22Rv1 (cell line): Measurements from ENCODE around the gene PPP2R2B.

ENCODE experiments used
- H3K27ac ChIP-seq: fragments of 450-650 bp; 2 replicates; pipeline ENCODE4 v1.5.1; 2017
- ZFX ChIP-seq: fragments of 450-650 bp; IDR thresholded peaks from 2 replicates; pipeline ENCODE4 v1.6.1; 2017; ENCODE audit warnings: antibody characterized with exemption, borderline replicate concordance
- TF ChIP-seq, protein P1 (sequence below): fragments of 450-650 bp; IDR thresholded peaks from 2 replicates; pipeline ENCODE4 v1.5.1; 2017; ENCODE audit warnings: mild to moderate bottlenecking

PPP2R2B gene

DNA sequence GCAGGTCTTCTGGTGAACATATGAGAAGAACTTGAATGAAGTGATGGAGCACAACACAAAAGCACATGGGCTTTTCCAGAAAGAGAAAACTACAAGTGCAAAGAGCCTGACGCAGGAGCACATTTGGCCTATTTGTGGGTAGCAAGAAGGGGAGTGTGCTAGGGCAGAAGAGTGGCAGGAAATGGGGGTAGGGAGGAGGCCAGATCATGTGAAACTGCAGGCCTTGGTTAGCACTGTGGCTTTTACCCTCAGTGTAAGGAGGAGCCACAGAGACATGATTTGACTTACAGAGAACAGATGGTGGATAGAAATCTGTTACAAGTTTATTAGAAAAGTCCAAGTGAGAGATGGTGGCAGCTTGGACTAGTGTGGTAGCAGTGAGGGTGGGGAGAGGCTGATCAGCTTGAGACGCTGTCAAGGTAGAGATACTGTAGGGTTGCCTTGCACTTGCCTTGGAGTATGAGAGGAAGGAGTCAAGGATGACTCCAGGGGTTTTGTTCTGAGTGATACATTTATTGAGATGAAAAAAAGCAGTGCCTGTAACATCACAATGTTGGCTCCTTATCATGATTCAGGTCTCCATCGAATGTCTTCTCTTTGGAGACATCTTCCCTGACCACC is 126.7 kb downstream of the PPP2R2B start:
- TF ChIP-seq ZFX = no peak
- TF ChIP-seq, protein P1, sequence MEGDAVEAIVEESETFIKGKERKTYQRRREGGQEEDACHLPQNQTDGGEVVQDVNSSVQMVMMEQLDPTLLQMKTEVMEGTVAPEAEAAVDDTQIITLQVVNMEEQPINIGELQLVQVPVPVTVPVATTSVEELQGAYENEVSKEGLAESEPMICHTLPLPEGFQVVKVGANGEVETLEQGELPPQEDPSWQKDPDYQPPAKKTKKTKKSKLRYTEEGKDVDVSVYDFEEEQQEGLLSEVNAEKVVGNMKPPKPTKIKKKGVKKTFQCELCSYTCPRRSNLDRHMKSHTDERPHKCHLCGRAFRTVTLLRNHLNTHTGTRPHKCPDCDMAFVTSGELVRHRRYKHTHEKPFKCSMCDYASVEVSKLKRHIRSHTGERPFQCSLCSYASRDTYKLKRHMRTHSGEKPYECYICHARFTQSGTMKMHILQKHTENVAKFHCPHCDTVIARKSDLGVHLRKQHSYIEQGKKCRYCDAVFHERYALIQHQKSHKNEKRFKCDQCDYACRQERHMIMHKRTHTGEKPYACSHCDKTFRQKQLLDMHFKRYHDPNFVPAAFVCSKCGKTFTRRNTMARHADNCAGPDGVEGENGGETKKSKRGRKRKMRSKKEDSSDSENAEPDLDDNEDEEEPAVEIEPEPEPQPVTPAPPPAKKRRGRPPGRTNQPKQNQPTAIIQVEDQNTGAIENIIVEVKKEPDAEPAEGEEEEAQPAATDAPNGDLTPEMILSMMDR = no peak
- no peak overlapping the region for H3K27ac ChIP-seq

DNA sequence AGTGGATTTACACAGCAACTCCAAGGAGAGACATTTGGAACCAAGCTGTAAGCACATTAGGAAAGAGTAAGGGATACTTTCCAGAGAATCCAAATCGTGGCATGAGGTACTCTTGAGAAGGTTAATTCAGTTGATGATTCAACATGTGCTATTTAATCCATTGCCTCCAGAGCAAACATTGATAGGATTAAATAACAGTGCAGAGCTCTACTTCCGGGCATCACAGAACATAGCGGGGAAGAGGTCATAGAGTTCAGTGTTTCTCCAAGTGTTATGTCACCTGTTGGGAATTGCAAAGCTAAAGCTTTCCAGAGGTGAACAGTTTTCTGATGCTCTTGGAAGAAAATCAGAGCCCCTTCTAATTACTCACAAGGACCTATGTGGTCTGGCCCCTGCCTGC is 127.5 kb downstream of the PPP2R2B start:
- TF ChIP-seq ZFX = no peak
- TF ChIP-seq, protein P1 = no peak

DNA sequence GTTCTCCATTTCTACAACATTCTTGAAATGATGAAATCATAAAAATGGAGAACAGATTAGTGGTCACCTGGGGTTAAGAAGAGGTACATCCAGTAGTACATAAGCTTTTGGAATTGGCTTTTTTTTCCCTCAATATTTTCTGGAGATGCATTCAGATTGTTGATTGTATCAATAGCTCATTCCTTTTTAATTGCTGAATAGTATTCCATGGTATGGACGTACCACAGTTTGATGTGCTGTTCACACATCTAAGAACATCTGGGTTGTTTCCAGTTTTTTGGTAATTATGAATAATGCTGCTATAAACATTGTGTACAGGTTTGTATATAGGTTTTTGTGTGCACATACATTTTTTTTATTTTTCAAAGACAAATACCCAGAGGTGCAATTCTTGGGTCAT is 130.0 kb downstream of the PPP2R2B start:
- no peak overlapping the region for H3K27ac ChIP-seq
- no peak for TF ChIP-seq ZFX
- TF ChIP-seq, protein P1 = no peak

More for the DNA sequence above, 127.5 kb downstream of the PPP2R2B start:
- H3K27ac ChIP-seq = no peak overlapping the region

DNA sequence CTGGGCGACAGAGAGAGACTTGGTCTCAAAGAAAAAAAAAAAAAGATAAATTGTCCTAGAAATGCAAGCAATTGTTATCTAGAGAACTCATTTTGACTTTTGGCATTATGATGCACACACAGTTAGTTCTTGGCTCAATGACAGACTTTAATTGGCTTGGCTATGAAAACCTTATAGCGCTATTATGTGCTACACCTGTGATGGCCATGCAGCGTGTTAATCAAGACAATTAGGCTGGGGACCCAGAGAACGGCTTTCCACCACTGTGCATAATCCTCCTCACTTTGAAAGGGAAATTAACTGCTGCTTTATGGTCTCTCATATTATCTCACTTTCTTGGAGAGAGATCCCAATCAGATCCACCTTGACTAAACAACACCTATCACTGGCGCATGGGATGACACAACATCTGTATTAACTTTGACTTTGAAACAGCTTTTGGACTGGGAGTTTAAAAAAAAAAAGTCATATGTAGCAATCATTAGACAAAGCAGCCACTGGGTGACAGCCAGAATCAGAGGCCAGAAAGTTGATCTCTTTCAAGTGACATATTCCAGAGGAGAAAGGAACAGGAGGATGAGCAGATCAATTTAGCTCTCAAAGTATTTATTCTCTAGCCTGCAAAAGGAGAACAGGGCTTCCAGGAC is 132.5 kb downstream of the PPP2R2B start:
- H3K27ac ChIP-seq = no peak overlapping the region
- no peak for TF ChIP-seq ZFX
- TF ChIP-seq, protein P1 = no peak

DNA sequence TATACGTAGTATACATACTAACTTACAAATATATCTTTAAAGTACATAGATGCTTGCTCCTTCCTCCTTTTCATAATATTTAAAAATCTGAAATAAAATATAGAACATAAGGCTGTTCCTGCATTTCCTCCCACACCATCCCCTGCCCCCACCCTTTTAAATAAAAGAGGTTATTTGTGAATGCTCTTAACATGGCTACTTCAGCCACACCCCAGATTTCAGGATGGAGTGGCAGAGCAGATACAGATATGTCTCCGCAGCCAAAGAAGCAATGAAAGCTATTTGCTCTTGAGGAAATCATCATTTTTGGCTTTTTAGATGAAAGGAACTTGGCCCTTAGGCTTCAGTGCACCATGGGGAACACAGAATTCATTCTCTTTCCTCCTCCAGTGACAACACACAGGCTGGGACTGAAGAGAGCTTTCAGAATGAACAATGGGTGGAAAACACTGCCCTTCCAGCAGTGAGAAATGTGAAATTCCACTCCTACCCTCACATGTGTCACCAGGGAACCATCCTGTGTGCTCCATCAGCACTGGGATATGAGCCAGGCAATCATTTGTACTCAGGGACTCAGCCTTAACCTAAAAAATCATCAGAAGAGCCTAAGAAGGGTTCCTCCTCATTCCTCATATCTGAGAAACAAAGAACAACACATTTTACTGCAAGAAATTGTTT is 134.3 kb downstream of the PPP2R2B start:
- TF ChIP-seq ZFX = no peak
- TF ChIP-seq, protein P1 = no peak
- no peak overlapping the region for H3K27ac ChIP-seq

DNA sequence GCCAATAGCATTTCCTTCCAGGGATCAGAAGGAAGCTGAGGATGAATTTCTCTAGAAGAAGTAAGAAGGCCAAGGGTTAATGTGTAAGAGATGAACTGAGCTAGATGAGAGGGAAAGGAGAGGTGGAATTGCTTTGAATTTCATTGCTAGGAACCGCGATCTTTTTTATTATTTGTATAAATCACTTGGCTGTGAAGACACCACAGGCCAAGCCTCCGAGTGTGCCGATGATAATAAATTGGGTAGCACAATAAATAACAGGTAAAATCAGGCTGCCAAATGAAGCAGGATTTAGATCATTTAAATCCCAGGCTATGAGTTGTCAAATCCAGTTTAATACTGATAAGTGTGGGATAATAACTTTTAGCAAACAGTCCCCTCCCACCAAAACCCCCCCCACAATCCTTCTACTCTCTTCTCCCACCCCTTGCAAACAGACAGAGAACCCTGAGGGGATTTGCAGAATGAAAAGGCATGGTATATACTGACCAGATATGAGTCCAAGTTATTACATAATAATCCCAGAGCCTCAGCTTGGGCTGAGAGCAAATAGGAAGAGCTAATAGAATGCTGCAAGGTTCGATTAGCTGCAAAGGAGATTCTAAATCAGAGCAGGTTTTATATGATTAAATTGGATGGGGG is 143.5 kb downstream of the PPP2R2B start:
- no peak overlapping the region for H3K27ac ChIP-seq
- no peak for TF ChIP-seq ZFX
- TF ChIP-seq, protein P1 = no peak

DNA sequence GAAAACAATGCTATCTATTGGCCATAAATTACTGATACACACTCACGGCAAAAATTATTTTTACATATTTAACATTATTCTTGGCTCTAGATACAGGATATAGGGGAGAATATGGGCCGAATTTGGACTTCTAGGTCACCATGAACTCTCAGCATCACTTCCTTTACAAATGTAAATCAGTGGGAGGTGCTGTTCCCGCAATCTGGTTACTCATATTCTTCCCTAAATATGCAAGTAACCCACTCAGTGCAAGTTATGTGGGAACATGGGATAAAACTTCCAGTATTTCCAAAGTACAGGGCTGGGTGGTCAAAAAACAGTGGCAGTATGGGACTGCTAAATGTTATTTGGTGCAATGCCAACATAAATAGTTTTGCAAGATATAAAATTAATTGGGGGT is 145.6 kb downstream of the PPP2R2B start:
- TF ChIP-seq ZFX = no peak
- TF ChIP-seq, protein P1 = no peak
- H3K27ac ChIP-seq = no peak overlapping the region
